MM.1S (cell line): ENCODE measurements around the gene PPP1CA.

Experiments
- DNase-seq: peaks from one replicate; pipeline ENCODE4 v3.0.0-alpha.2; 2015
- H2AFZ ChIP-seq: fragments of 300-600 bp; sonication (generic); 2 replicates; pipeline ENCODE4 v1.6.0; 2016; ENCODE audit warnings: antibody characterized with exemption, low read length
- H3F3A ChIP-seq: fragments of 300-600 bp; sonication (generic); 2 replicates; pipeline ENCODE4 v1.6.1; 2016; ENCODE audit warnings: mild to moderate bottlenecking, antibody characterized with exemption, low read length, moderate library complexity, mixed read lengths; ENCODE audit not compliant: insufficient read depth
- H3K27ac ChIP-seq: fragments of 300-600 bp; sonication (generic); 2 replicates; pipeline ENCODE4 v1.5.1; 2016; ENCODE audit warnings: mild to moderate bottlenecking, low read length
- H3K27me3 ChIP-seq: fragments of 300-600 bp; sonication (generic); replicated peaks from 2 replicates; pipeline ENCODE4 v1.6.0; 2016; ENCODE audit warnings: low read length; ENCODE audit not compliant: insufficient read depth
- H3K36me3 ChIP-seq: fragments of 300-600 bp; sonication (generic); replicated peaks from 2 replicates; pipeline ENCODE4 v1.6.1; 2016; ENCODE audit warnings: mild to moderate bottlenecking, low read length, mixed read lengths; ENCODE audit not compliant: insufficient read depth
- H3K4me1 ChIP-seq: fragments of 300-600 bp; sonication (generic); 2 replicates; pipeline ENCODE4 v1.6.1; 2016; ENCODE audit warnings: low read length, mixed read lengths
- H3K4me2 ChIP-seq: fragments of 300-600 bp; sonication (generic); 2 replicates; pipeline ENCODE4 v1.6.0; 2016; ENCODE audit warnings: low read depth, low read length
- H3K4me3 ChIP-seq: fragments of 300-600 bp; sonication (generic); 2 replicates; pipeline ENCODE4 v1.5.1; 2016; ENCODE audit warnings: low read length, mixed read lengths
- H3K79me2 ChIP-seq: fragments of 300-600 bp; sonication (generic); 2 replicates; pipeline ENCODE4 v1.6.1; 2016; ENCODE audit warnings: mixed run types, low read length, mixed read lengths
- H3K9ac ChIP-seq: fragments of 300-600 bp; sonication (generic); 2 replicates; pipeline ENCODE4 v1.6.1; 2016; ENCODE audit warnings: low read length, mixed read lengths
- H3K9me2 ChIP-seq: fragments of 300-600 bp; sonication (generic); replicated peaks from 2 replicates; pipeline ENCODE4 v1.6.1; 2016; ENCODE audit warnings: mild to moderate bottlenecking, low read length, mixed read lengths; ENCODE audit not compliant: insufficient read depth
- H3K9me3 ChIP-seq: fragments of 300-600 bp; sonication (generic); replicated peaks from 2 replicates; pipeline ENCODE4 v1.6.1; 2016; ENCODE audit warnings: mild to moderate bottlenecking, low read length, mixed read lengths; ENCODE audit not compliant: insufficient read depth
- H4K20me1 ChIP-seq: fragments of 300-600 bp; sonication (generic); 2 replicates; pipeline ENCODE4 v1.6.1; 2016; ENCODE audit warnings: mild to moderate bottlenecking, low read length, moderate library complexity, mixed read lengths; ENCODE audit not compliant: insufficient read depth
- CTCF ChIP-seq: fragments of 300-600 bp; sonication (generic); IDR thresholded peaks from 2 replicates; pipeline ENCODE4 v1.5.1; 2016; ENCODE audit warnings: antibody characterized with exemption, low read length, mixed read lengths
- EZH2 ChIP-seq: fragments of 300-600 bp; sonication (generic); optimal IDR thresholded peaks from 2 replicates; pipeline ENCODE3; 2017; ENCODE audit warnings: low read depth, mild to moderate bottlenecking, antibody characterized with exemption, low read length, mixed read lengths
- EZH2phosphoT487 ChIP-seq: fragments of 300-600 bp; sonication (generic); IDR thresholded peaks from 2 replicates; pipeline ENCODE4 v1.6.1; 2018; ENCODE audit warnings: antibody characterized with exemption, low read length

The PPP1CA gene

GRCh38 chr11:67406420-67406968 is 4.8 kb upstream of the PPP1CA start:
- no peak overlapping the region for H3K4me2 ChIP-seq
- no peak overlapping the region for H2AFZ ChIP-seq
- DNase-seq, result no peak
- H3K9me3 ChIP-seq, result no peaks in the 10 kb centered on the region
- H3K27me3 ChIP-seq, result no peaks in the 10 kb centered on the region
- no peaks in the 10 kb centered on the region for H3K36me3 ChIP-seq
- no peaks in the 10 kb centered on the region for H3K9me2 ChIP-seq
- no peak overlapping the region for H3K9ac ChIP-seq
- no peaks in the 10 kb centered on the region; the same call in 1 of the 2 replicates for H3F3A ChIP-seq
- no peak for TF ChIP-seq EZH2phosphoT487
- no peak for TF ChIP-seq CTCF
- TF ChIP-seq EZH2, result no peak
- no peak overlapping the region for H3K27ac ChIP-seq
- no peaks in the 10 kb centered on the region for H4K20me1 ChIP-seq
- no peak overlapping the region for H3K4me3 ChIP-seq
- H3K79me2 ChIP-seq, result no peaks in the 10 kb centered on the region
- H3K4me1 ChIP-seq, result peaks cover 26% of the 10 kb centered on the region

DNA sequence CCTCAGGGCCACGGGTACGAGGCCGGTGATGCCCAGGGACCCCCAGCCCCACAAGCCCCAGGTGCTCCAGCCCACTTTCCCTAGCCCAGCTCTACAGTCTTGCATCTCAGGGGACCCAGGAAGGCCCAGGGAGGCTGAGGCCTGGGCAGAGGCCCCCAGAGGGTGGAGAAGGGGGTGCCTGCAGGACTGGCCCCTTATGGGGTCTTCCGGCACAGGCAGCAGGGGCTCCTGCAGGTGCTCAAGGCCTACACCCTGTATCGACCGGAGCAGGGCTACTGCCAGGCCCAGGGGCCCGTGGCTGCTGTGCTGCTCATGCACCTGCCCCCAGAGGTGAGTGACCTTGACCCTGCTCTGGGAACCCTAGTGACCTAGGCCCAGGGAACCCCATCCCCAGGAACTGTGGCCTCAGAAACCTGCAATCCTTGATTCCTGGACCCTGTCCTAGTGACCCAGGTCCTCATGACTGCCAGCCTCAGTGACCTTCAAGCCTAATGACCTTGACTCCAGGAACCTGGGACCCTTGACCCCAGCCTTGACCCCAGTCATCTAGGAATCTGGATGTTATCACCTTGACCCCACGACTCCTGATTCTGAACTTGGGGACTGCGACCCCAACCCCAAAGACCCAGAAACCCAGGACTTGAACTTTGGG is 4.2 kb upstream of the PPP1CA start:
- H3K9me3 ChIP-seq, result no peaks in the 10 kb centered on the region
- peaks cover 26% of the 10 kb centered on the region for H3K4me1 ChIP-seq
- no peaks in the 10 kb centered on the region for H3K9me2 ChIP-seq
- H3K4me3 ChIP-seq, result no peak overlapping the region
- H3K4me2 ChIP-seq, result no peak overlapping the region
- H3K36me3 ChIP-seq, result no peaks in the 10 kb centered on the region
- no peaks in the 10 kb centered on the region for H3K27me3 ChIP-seq
- no peak overlapping the region for H2AFZ ChIP-seq
- no peak overlapping the region for H3K9ac ChIP-seq
- no peak for DNase-seq
- TF ChIP-seq CTCF (no peak), EZH2phosphoT487 (no peak), EZH2 (no peak)
- peaks cover 6% of the 10 kb centered on the region for H3K79me2 ChIP-seq
- no peaks in the 10 kb centered on the region; the same call in 1 of the 2 replicates for H3F3A ChIP-seq
- H4K20me1 ChIP-seq, result no peaks in the 10 kb centered on the region
- no peak overlapping the region for H3K27ac ChIP-seq

DNA sequence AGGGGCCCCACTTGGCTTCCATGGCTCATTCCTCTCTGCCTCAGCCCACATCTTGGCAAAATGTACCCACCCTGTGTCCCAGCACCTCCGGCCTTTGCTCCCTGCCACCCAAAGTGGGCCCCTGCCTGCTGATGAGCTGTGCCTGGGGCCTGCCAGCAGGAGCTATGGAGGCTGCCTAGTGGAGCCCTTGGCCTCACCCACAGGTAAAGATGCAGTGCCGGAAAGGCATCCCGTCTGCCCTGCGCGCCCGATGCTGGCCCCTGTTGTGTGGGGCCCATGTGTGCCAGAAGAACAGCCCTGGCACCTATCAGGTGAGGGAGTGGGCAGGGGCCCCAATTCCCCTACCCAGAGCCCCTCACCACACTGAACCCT is 3.5 kb upstream of the PPP1CA start:
- H3K36me3 ChIP-seq, result no peaks in the 10 kb centered on the region
- H3K4me2 ChIP-seq, result no peak overlapping the region
- H3K4me1 ChIP-seq, result peaks cover 30% of the 10 kb centered on the region
- no peak overlapping the region for H2AFZ ChIP-seq
- H3K4me3 ChIP-seq, result no peak overlapping the region
- no peak for DNase-seq
- H4K20me1 ChIP-seq, result no peaks in the 10 kb centered on the region
- no peaks in the 10 kb centered on the region for H3K9me3 ChIP-seq
- H3K9ac ChIP-seq, result no peak overlapping the region
- H3F3A ChIP-seq, result peaks cover 1% of the 10 kb centered on the region; the same call in 1 of the 2 replicates
- no peak overlapping the region for H3K27ac ChIP-seq
- no peaks in the 10 kb centered on the region for H3K9me2 ChIP-seq
- H3K27me3 ChIP-seq, result no peaks in the 10 kb centered on the region
- TF ChIP-seq EZH2 (no peak), CTCF (no peak), EZH2phosphoT487 (no peak)
- H3K79me2 ChIP-seq, result peaks cover 13% of the 10 kb centered on the region
